Liver (tissue), 9 donors: ENCODE data around the gene ZNF679. TPM values are rescaled to one million over a fixed set of nuclear protein-coding genes. Genes with fewer than 3 reads are reported as not detected.

Experiments
- DNase-seq: peaks from one replicate; pipeline ENCODE4 v3.0.0-alpha.2; 2017; ENCODE audit warnings: low spot score
- H3K27ac ChIP-seq, 2 donors: one replicate each; pipeline ENCODE4 v1.7.0; 2013; ENCODE audit warnings: inconsistent platforms in 2 of 2, low read length in 2 of 2, control low read depth in 1 of 2, low read depth in 1 of 2, mild to moderate bottlenecking in 1 of 2
- H3K27me3 ChIP-seq, 4 donors: one replicate each; pipeline versions ENCODE4 v1.6.1 to v1.7.0; 2013; ENCODE audit warnings: low read length in 3 of 4, inconsistent platforms in 1 of 4, mild to moderate bottlenecking in 1 of 4, moderate library complexity in 1 of 4; ENCODE audit not compliant: control insufficient read depth in 4 of 4, insufficient read depth in 4 of 4
- H3K36me3 ChIP-seq, 4 donors: one replicate each; pipeline versions ENCODE4 v1.6.1 to v1.7.0; 2013; ENCODE audit warnings: low read length in 3 of 4, mild to moderate bottlenecking in 3 of 4, low read depth in 1 of 4, moderate library complexity in 1 of 4; ENCODE audit not compliant: control insufficient read depth in 4 of 4, insufficient read depth in 3 of 4
- H3K4me1 ChIP-seq, 4 donors: one replicate each; pipeline versions ENCODE4 v1.6.1 to v1.7.0; 2013; ENCODE audit warnings: low read length in 3 of 4, mild to moderate bottlenecking in 3 of 4, moderate library complexity in 1 of 4; ENCODE audit not compliant: control insufficient read depth in 4 of 4, insufficient read depth in 4 of 4
- H3K4me3 ChIP-seq, 3 donors: one replicate each; pipeline versions ENCODE4 v1.6.1 to v1.7.0; 2013; ENCODE audit warnings: low read length in 3 of 3, control low read depth in 1 of 3, low read depth in 1 of 3, mild to moderate bottlenecking in 1 of 3
- H3K9ac ChIP-seq, 2 donors: one replicate each; pipeline ENCODE4 v1.7.0; 2013; ENCODE audit warnings: low read length in 2 of 2, mild to moderate bottlenecking in 2 of 2, moderate library complexity in 2 of 2, control low read depth in 1 of 2, low read depth in 1 of 2
- H3K9me3 ChIP-seq, 4 donors: one replicate each; pipeline versions ENCODE4 v1.6.1 to v1.7.0; 2013; ENCODE audit warnings: low read length in 3 of 4; ENCODE audit not compliant: control insufficient read depth in 4 of 4
- CTCF ChIP-seq: fragments of 150-350 bp; IDR thresholded peaks from 2 replicates; pipeline ENCODE4 v1.5.1; 2017; ENCODE audit warnings: improper control_type of control experiment, low read depth, low read length; ENCODE audit not compliant: missing input control
- EGR1 ChIP-seq, 2 donors: IDR thresholded peaks; 2 replicates each; pipeline ENCODE4 v1.6.1; 2016 to 2018; ENCODE audit warnings: antibody characterized with exemption in 2 of 2, low read depth in 2 of 2
- FOXA1 ChIP-seq: IDR thresholded peaks from 2 replicates; pipeline ENCODE4 v1.6.1; 2016; ENCODE audit warnings: antibody characterized with exemption
- FOXA2 ChIP-seq: IDR thresholded peaks from 2 replicates; pipeline ENCODE4 v1.6.1; 2016; ENCODE audit warnings: antibody characterized with exemption
- GABPA ChIP-seq, 2 donors: IDR thresholded peaks in 1 of 2; conservative IDR thresholded peaks in 1 of 2; 2 replicates each; pipeline ENCODE4 v1.6.1; 2016; ENCODE audit warnings: antibody characterized with exemption in 2 of 2, mild to moderate bottlenecking in 1 of 2, moderate library complexity in 1 of 2
- HNF4A ChIP-seq, 2 donors: conservative IDR thresholded peaks; 2 replicates each; pipeline ENCODE4 v1.6.1; 2016; ENCODE audit warnings: antibody characterized with exemption in 2 of 2, mild to moderate bottlenecking in 2 of 2
- HNF4G ChIP-seq: IDR thresholded peaks from 2 replicates; pipeline ENCODE4 v1.6.1; 2016; ENCODE audit warnings: antibody characterized with exemption
- NR2F2 ChIP-seq: IDR thresholded peaks from 2 replicates; pipeline ENCODE4 v1.6.1; 2016; ENCODE audit warnings: antibody characterized with exemption
- RAD21 ChIP-seq, 2 donors: IDR thresholded peaks; 2 replicates each; pipeline ENCODE4 v1.6.1; 2016; ENCODE audit warnings: antibody characterized with exemption in 2 of 2, mild to moderate bottlenecking in 2 of 2
- RXRA ChIP-seq, 2 donors: IDR thresholded peaks; 2 replicates each; pipeline ENCODE4 v1.6.1; 2017 to 2018; ENCODE audit warnings: antibody characterized with exemption in 2 of 2, mild to moderate bottlenecking in 1 of 2
- SP1 ChIP-seq: IDR thresholded peaks from 2 replicates; pipeline ENCODE4 v1.6.1; 2018; ENCODE audit warnings: antibody characterized with exemption, mild to moderate bottlenecking
- TAF1 ChIP-seq: conservative IDR thresholded peaks from 2 replicates; pipeline ENCODE4 v1.6.1; 2016; ENCODE audit warnings: antibody characterized with exemption, mild to moderate bottlenecking
- YY1 ChIP-seq: IDR thresholded peaks from 2 replicates; pipeline ENCODE4 v1.6.1; 2016; ENCODE audit warnings: antibody characterized with exemption, mild to moderate bottlenecking
- ZBTB33 ChIP-seq: IDR thresholded peaks from 2 replicates; pipeline ENCODE4 v1.6.1; 2016; ENCODE audit warnings: antibody characterized with exemption
- WGBS: extraction: QIAGEN DNeasy Blood & Tissue Kit; methylation state at CpG from one replicate; pipeline ENCODE4 v1.1.7; 2013; 5-methylcytosine and 5-hydroxymethylcytosine counted together
- polyA plus RNA-seq, 2 donors: library from polyadenylated mRNA; stranded (reverse) in 1 of 2; unstranded in 1 of 2; fragments of 200-250 nt in 1 of 2; fragments of >200 nt in 1 of 2; fragmentation: Nextera tagmentation in 1 of 2; extraction: Ambion mirVana in 1 of 2; gene quantifications; one replicate each; pipeline versions ENCODE4 v1.2.1 to v1.2.3, GENCODE V29; 2013 to 2015
- total RNA-seq, 2 donors: library from RNA; depleted of rRNA; stranded (reverse); fragments of >200 nt; gene quantifications; one replicate each; pipeline ENCODE4 v1.2.3, GENCODE V29; 2014
- TF ChIP-seq, protein P1 (sequence below): IDR thresholded peaks from 2 replicates; pipeline ENCODE4 v1.6.1; 2016; ENCODE audit warnings: antibody characterized with exemption, mild to moderate bottlenecking
- TF ChIP-seq, protein P2 (sequence below): IDR thresholded peaks from 2 replicates; pipeline ENCODE4 v1.6.1; 2016; ENCODE audit warnings: antibody characterized with exemption
- TF ChIP-seq, protein P3 (sequence below): IDR thresholded peaks from 2 replicates; pipeline ENCODE4 v1.6.1; 2016; ENCODE audit warnings: antibody characterized with exemption
- donor health status: healthy.
- donor health status: healthy.
- donor health status: healthy.
- donor health status: healthy.
- donor health status: healthy.

Gene ZNF679
- total and polyA plus RNA-seq, 4 donors, result not detected

DNA sequence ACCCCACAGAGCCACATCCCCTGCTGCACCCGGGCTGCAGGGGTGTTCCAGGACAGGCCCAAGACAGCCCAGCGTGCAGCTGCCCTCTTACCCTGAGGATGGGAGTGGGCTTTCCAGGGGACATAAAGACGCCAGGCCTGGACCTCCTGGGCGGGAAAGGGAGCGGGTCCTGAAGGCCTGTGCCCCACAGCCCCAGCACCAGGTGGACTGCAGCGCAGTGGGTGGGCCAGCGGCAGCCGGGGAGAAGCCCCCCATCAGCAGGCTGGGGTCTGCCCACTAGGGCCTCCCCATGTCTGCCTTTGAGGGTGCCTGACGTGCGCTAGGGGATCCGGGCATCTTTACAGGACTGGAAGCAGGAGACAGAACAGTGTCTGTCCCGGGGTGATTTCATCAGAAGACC, 43.9 kb upstream of the ZNF679 start:
- peaks cover 0 to 5% (median 2%) of the 10 kb centered on the region in 4 donors for H3K9me3 ChIP-seq
- peaks cover 0 to 5% (median 0%) of the 10 kb centered on the region in 4 donors for H3K27me3 ChIP-seq
- peaks cover 0 to 10% (median 0%) of the 10 kb centered on the region in 4 donors for H3K4me1 ChIP-seq
- no peak overlapping the region for H3K4me3 ChIP-seq
- no peak overlapping the region for H3K27ac ChIP-seq
- 90% methylated on average over 12 of the region's 12 CpGs for WGBS
- no peaks in the 10 kb centered on the region for H3K36me3 ChIP-seq
- TF ChIP-seq CTCF, result no peak
- TF ChIP-seq HNF4A (conservative IDR thresholded peaks at IDR 0.05), result no peak
- no peak for TF ChIP-seq YY1
- no peak for TF ChIP-seq FOXA2
- no peak for TF ChIP-seq RXRA (IDR thresholded peaks at IDR 0.05)
- H3K9ac ChIP-seq, result no peak overlapping the region
- no peak for DNase-seq

DNA sequence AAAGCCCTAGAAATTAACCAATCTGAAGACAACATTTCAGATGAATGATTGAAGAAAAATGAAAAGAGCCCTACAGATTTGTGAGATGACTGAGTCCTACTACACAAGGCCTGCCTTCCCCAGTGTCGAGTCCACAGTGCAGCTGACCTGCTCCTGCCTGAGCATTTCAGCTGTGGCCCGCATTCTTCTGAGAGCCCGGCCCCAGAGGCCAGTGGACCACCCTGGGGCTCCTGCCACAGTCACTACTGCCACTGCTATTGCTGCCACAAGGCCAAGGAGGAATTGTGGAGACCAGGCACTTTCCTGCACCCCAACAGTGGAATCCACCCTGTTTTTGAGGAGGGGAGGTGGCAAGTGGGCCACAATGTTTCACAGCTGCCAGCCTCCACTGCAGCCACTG, 40.9 kb upstream of the ZNF679 start:
- Histone ChIP-seq H3K27me3 (no peaks in the 10 kb centered on the region), H3K4me1 (peaks cover 0 to 6% (median 0%) of the 10 kb centered on the region in 4 donors), H3K9me3 (peaks cover 0 to 5% (median under 1%) of the 10 kb centered on the region in 4 donors), H3K27ac (no peak overlapping the region), H3K4me3 (no peak overlapping the region), H3K9ac (no peak overlapping the region), H3K36me3 (no peaks in the 10 kb centered on the region)
- 56% methylated on average over 3 of the region's 3 CpGs for WGBS
- TF ChIP-seq RXRA (IDR thresholded peaks at IDR 0.05) (no peak), GABPA (IDR thresholded peaks at IDR 0.05 in 1 of 2, conservative IDR thresholded peaks at IDR 0.05 in 1 of 2) (no peak), TAF1 (no peak), ZBTB33 (no peak), RAD21 (IDR thresholded peaks at IDR 0.05) (no peak), SP1 (no peak), FOXA2 (no peak), CTCF (no peak), EGR1 (IDR thresholded peaks at IDR 0.05; ENCODE audit: low read depth in 2 of 2) (no peak), FOXA1 (no peak), HNF4G (no peak), YY1 (no peak), NR2F2 (no peak)
- TF ChIP-seq, protein P1, sequence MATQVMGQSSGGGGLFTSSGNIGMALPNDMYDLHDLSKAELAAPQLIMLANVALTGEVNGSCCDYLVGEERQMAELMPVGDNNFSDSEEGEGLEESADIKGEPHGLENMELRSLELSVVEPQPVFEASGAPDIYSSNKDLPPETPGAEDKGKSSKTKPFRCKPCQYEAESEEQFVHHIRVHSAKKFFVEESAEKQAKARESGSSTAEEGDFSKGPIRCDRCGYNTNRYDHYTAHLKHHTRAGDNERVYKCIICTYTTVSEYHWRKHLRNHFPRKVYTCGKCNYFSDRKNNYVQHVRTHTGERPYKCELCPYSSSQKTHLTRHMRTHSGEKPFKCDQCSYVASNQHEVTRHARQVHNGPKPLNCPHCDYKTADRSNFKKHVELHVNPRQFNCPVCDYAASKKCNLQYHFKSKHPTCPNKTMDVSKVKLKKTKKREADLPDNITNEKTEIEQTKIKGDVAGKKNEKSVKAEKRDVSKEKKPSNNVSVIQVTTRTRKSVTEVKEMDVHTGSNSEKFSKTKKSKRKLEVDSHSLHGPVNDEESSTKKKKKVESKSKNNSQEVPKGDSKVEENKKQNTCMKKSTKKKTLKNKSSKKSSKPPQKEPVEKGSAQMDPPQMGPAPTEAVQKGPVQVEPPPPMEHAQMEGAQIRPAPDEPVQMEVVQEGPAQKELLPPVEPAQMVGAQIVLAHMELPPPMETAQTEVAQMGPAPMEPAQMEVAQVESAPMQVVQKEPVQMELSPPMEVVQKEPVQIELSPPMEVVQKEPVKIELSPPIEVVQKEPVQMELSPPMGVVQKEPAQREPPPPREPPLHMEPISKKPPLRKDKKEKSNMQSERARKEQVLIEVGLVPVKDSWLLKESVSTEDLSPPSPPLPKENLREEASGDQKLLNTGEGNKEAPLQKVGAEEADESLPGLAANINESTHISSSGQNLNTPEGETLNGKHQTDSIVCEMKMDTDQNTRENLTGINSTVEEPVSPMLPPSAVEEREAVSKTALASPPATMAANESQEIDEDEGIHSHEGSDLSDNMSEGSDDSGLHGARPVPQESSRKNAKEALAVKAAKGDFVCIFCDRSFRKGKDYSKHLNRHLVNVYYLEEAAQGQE, result no peak
- TF ChIP-seq, protein P2, sequence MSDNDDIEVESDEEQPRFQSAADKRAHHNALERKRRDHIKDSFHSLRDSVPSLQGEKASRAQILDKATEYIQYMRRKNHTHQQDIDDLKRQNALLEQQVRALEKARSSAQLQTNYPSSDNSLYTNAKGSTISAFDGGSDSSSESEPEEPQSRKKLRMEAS, result no peak
- TF ChIP-seq, protein P3, sequence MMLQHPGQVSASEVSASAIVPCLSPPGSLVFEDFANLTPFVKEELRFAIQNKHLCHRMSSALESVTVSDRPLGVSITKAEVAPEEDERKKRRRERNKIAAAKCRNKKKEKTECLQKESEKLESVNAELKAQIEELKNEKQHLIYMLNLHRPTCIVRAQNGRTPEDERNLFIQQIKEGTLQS, result no peak
- no peak for DNase-seq
